Stomach (tissue), 9 donors: ENCODE results near the gene ZNF485. TPM values are rescaled to one million over a fixed set of nuclear protein-coding genes. Genes with fewer than 3 reads are reported as not detected.
"Not testable (repeated sequence)": the region's sequence is repeated elsewhere in the genome, so short reads cannot be mapped to it uniquely, and the experiment has no call there.

Source experiments
- DNase-seq, 2 donors: peaks; one replicate each; pipeline versions ENCODE4 v3.0.0 to v3.0.0-alpha.2; 2013 to 2019
- H3K27ac ChIP-seq, 5 donors: fragments of 200-600 bp in 4 of 5; sonication (generic) in 4 of 5; one replicate each; pipeline ENCODE4 v1.5.1; 2013 to 2019; ENCODE audit warnings: mild to moderate bottlenecking in 1 of 5, moderate library complexity in 1 of 5
- H3K27me3 ChIP-seq, 3 donors: fragments of 200-600 bp; sonication (generic); one replicate each; pipeline ENCODE4 v1.5.1; 2017 to 2019; ENCODE audit warnings: mixed run types in 1 of 3
- H3K36me3 ChIP-seq, 4 donors: fragments of 200-600 bp; sonication (generic); 1 replicate in 3 of 4; 2 replicates in 1 of 4; pipeline ENCODE4 v1.5.1; 2016 to 2019
- H3K4me1 ChIP-seq, 4 donors: fragments of 200-600 bp; sonication (generic); one replicate each; pipeline ENCODE4 v1.5.1; 2016 to 2019
- H3K4me3 ChIP-seq, 4 donors: fragments of 200-600 bp; sonication (generic) in 3 of 4; one replicate each; pipeline ENCODE4 v1.5.1; 2016 to 2019; ENCODE audit warnings: mild to moderate bottlenecking in 1 of 4
- H3K9me3 ChIP-seq, 4 donors: fragments of 200-600 bp; sonication (generic); one replicate each; pipeline ENCODE4 v1.5.1; 2016 to 2019
- EP300 ChIP-seq: sonication (generic); formaldehyde crosslinking; IDR thresholded peaks from one replicate; pipeline ENCODE4 v1.6.1; 2017; ENCODE audit warnings: antibody characterized with exemption
- POLR2A ChIP-seq, 4 donors: fragments of 450-650 bp; IDR thresholded peaks; one replicate each; pipeline ENCODE4 v1.6.1; 2016; ENCODE audit warnings: antibody characterized with exemption in 4 of 4, control low read depth in 2 of 4, mild to moderate bottlenecking in 1 of 4, moderate library complexity in 1 of 4
- POLR2AphosphoS5 ChIP-seq, 3 donors: sonication (generic); formaldehyde crosslinking; IDR thresholded peaks; one replicate each; pipeline ENCODE4 v1.6.1; 2016; ENCODE audit warnings: antibody characterized with exemption in 3 of 3
- WGBS, 5 donors: extraction: QIAGEN DNeasy Blood & Tissue Kit in 3 of 5; methylation state at CpG; one replicate each; pipeline versions ENCODE4 v1.1.5 to v1.1.7; 2013 to 2018; 5-methylcytosine and 5-hydroxymethylcytosine counted together
- intact Hi-C: fragments of 100-400 bp; cut with DNase I; formaldehyde crosslinking; loops from one replicate; pipeline ENCODE4 v1.15.1; 2023; ENCODE audit warnings: low total_unique reads
- polyA plus RNA-seq, 3 donors: library from polyadenylated mRNA; stranded (reverse); fragments of 200-250 nt; gene quantifications; one replicate each; pipeline ENCODE4 v1.2.3, GENCODE V29; 2013
- total RNA-seq, 5 donors: library from RNA; depleted of rRNA; stranded (reverse); fragments of >200 nt; gene quantifications; one replicate each; pipeline versions ENCODE4 v1.1.0 to v1.2.3, GENCODE V29; 2014 to 2016
- TF ChIP-seq, protein P1 (sequence below), 7 experiments: fragments of 450-650 bp in 4 of 7; fragments of 200-600 bp in 3 of 7; sonication (generic) in 3 of 7; IDR thresholded peaks; one replicate each; pipeline ENCODE4 v1.5.1; 2016 to 2019; ENCODE audit warnings: antibody characterized with exemption in 7 of 7, control low read depth in 2 of 7, mild to moderate bottlenecking in 1 of 7
- donor health status: healthy with polysubstance abuse.
- donor health status: Bipolar disorder and iron deficiency.
- donor health status: healthy.

ZNF485 gene
- total and polyA plus RNA-seq, 8 donors: 1.8 to 12.1 (median 2.2) TPM; not detected in 1

- H3K9me3 ChIP-seq: peaks cover 0 to 11% (median 2%) of the 10 kb centered on the region in 4 donors
- no peaks in the 10 kb centered on the region for H3K4me1 ChIP-seq
- H3K27ac ChIP-seq: no peak overlapping the region
- WGBS, 5 donors: 24 to 42% (median 33%) methylated on average over 1 of the region's 1 CpG
- H3K4me3 ChIP-seq: no peak overlapping the region
- intact Hi-C loops: no loop called here
- no peak for DNase-seq
- no peak for TF ChIP-seq POLR2AphosphoS5 (IDR thresholded peaks at IDR 0.05)
- H3K27me3 ChIP-seq: no peaks in the 10 kb centered on the region
- H3K36me3 ChIP-seq: no peaks in the 10 kb centered on the region
Measured at GRCh38 chr10:43627942-43628341, 21.7 kb downstream of the ZNF485 start.

GRCh38 chr10:43628956-43629355, 22.7 kb downstream of the ZNF485 start:
- Histone ChIP-seq H3K27me3 (no peaks in the 10 kb centered on the region), H3K4me3 (no peak overlapping the region)
- intact Hi-C loops: no loop called here

DNA sequence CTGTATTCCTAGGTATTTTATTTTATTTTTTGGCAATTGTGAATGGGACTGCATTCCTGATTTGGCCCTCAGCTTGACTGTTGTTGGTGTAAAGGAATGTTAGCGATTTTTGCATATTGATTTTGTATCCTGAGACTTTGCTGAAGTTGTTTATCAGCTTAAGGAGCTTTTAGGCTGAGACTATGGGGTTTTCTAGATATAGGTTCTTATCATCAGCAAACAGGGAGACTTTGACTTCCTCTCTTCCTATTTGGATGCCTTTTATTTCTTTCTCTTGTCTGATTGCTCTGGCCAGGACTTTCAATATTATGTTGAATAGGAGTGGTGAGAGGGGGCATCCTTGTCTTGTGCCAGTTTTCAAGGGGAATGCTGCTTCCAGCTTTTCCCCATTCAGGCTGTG, 29.6 kb downstream of the ZNF485 start:
- H3K27me3 ChIP-seq, intact Hi-C loops, H3K4me1 ChIP-seq, H3K36me3 ChIP-seq, H3K27ac ChIP-seq, DNase-seq, H3K4me3 ChIP-seq: not testable (repeated sequence)
- WGBS, 5 donors: 30 to 63% (median 48%) methylated on average over 1 of the region's 1 CpG
- H3K9me3 ChIP-seq: peaks cover 0 to 63% (median 35%) of the 10 kb centered on the region in 4 donors

More at GRCh38 chr10:43628956-43629355, 22.7 kb downstream of the ZNF485 start:
- 89 to 98% (median 92%) methylated on average over 4 of the region's 4 CpGs for WGBS, 5 donors
- Histone ChIP-seq H3K9me3 (peaks cover 0 to 20% (median 6%) of the 10 kb centered on the region in 4 donors), H3K27ac (no peak overlapping the region), H3K36me3 (no peaks in the 10 kb centered on the region), H3K4me1 (no peaks in the 10 kb centered on the region)
- no peak for DNase-seq
- TF ChIP-seq POLR2AphosphoS5 (IDR thresholded peaks at IDR 0.05) (no peak), POLR2A (IDR thresholded peaks at IDR 0.05) (no peak), EP300 (no peak)
- TF ChIP-seq, protein P1, sequence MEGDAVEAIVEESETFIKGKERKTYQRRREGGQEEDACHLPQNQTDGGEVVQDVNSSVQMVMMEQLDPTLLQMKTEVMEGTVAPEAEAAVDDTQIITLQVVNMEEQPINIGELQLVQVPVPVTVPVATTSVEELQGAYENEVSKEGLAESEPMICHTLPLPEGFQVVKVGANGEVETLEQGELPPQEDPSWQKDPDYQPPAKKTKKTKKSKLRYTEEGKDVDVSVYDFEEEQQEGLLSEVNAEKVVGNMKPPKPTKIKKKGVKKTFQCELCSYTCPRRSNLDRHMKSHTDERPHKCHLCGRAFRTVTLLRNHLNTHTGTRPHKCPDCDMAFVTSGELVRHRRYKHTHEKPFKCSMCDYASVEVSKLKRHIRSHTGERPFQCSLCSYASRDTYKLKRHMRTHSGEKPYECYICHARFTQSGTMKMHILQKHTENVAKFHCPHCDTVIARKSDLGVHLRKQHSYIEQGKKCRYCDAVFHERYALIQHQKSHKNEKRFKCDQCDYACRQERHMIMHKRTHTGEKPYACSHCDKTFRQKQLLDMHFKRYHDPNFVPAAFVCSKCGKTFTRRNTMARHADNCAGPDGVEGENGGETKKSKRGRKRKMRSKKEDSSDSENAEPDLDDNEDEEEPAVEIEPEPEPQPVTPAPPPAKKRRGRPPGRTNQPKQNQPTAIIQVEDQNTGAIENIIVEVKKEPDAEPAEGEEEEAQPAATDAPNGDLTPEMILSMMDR (IDR thresholded peaks at IDR 0.05): no peak

GRCh38 chr10:43640603-43641002, 34.4 kb downstream of the ZNF485 start:
- Histone ChIP-seq H3K36me3 (peaks cover 24 to 39% (median 33%) of the 10 kb centered on the region in 4 donors), H3K27ac (no peak overlapping the region), H3K9me3 (peaks cover 43 to 83% (median 65%) of the 10 kb centered on the region in 4 donors), H3K27me3 (no peaks in the 10 kb centered on the region), H3K4me3 (no peak overlapping the region), H3K4me1 (no peaks in the 10 kb centered on the region)
- DNase-seq: no peak
- intact Hi-C loops: loop anchor here (10.0 kb wide), 1 partner anchor 66 kb away; the partner anchor contains the start of gene ZNF239
- TF ChIP-seq, protein P1 (IDR thresholded peaks at IDR 0.05): no peak
- TF ChIP-seq POLR2A (IDR thresholded peaks at IDR 0.05): no peak
- no peak for TF ChIP-seq EP300
- TF ChIP-seq POLR2AphosphoS5 (IDR thresholded peaks at IDR 0.05): no peak

DNA sequence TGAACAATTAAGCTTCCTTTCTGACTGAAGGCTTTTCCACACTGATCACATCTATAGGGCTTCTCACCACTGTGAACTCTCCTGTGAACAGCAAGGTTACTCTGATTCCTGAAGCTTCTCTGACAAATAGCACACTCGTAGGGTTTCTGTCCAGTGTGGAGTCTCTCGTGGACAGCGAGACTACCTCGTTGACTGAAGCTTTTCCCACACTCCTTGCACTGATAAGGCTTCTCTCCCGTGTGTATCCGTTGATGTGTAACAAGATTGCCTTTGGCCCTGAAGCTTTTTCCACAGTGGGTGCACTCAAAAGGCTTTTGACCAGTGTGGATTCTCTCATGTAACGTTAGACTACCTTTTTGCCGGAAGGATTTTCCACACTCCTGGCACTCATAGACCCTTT, 38.0 kb downstream of the ZNF485 start:
- Histone ChIP-seq H3K4me3 (no peak overlapping the region), H3K27ac (no peak overlapping the region), H3K27me3 (no peaks in the 10 kb centered on the region), H3K4me1 (peaks cover 0 to 13% (median 9%) of the 10 kb centered on the region in 4 donors), H3K36me3 (peaks cover 30 to 51% (median 40%) of the 10 kb centered on the region in 4 donors), H3K9me3 (peaks cover 48 to 83% (median 63%) of the 10 kb centered on the region in 4 donors)
- intact Hi-C loops: loop anchor here (10.0 kb wide), 1 partner anchor 69 kb away; the partner anchor contains the start of gene ZNF239
- no peak for DNase-seq
- TF ChIP-seq POLR2AphosphoS5 (IDR thresholded peaks at IDR 0.05): no peak
- no peak for TF ChIP-seq EP300
- TF ChIP-seq, protein P1 (IDR thresholded peaks at IDR 0.05): no peak
- no peak for TF ChIP-seq POLR2A (IDR thresholded peaks at IDR 0.05)
- 97 to 100% (median 97%) methylated on average over 8 of the region's 8 CpGs for WGBS, 5 donors
